ENCODE results near the gene NUP210.

NUP210 gene

GRCh38 chr3:13277860-13278531 is 142.1 kb downstream of the NUP210 start:
- no peak for DNase-seq (ENCODE audit: low read depth in 1 of 2, low spot score in 1 of 2)

- DNase-seq (ENCODE audit: low read depth in 1 of 2, low spot score in 1 of 2): no peak
Observed at GRCh38 chr3:13277196-13277813, 142.8 kb downstream of the NUP210 start.

GRCh38 chr3:13276438-13277195 is 143.5 kb downstream of the NUP210 start:
- DNase-seq (ENCODE audit: low read depth in 1 of 2, low spot score in 1 of 2): no peak

GRCh38 chr3:13275376-13276005 is 144.6 kb downstream of the NUP210 start:
- DNase-seq (ENCODE audit: low read depth in 1 of 2, low spot score in 1 of 2): no peak

GRCh38 chr3:13274551-13275332 is 145.4 kb downstream of the NUP210 start:
- DNase-seq (ENCODE audit: low read depth in 1 of 2, low spot score in 1 of 2): no peak

GRCh38 chr3:13274125-13274524 is 146.0 kb downstream of the NUP210 start:
- DNase-seq (ENCODE audit: low read depth in 1 of 2, low spot score in 1 of 2): no peak

GRCh38 chr3:13273604-13274105 is 146.5 kb downstream of the NUP210 start:
- DNase-seq (ENCODE audit: low read depth in 1 of 2, low spot score in 1 of 2): no peak

GRCh38 chr3:13272831-13273603 is 147.1 kb downstream of the NUP210 start:
- DNase-seq (ENCODE audit: low read depth in 1 of 2, low spot score in 1 of 2): no peak

GRCh38 chr3:13269711-13270378 is 150.3 kb downstream of the NUP210 start:
- no peak for DNase-seq (ENCODE audit: low read depth in 1 of 2, low spot score in 1 of 2)

- DNase-seq (ENCODE audit: low read depth in 1 of 2, low spot score in 1 of 2): no peak
Observed at GRCh38 chr3:13268961-13269441, 151.1 kb downstream of the NUP210 start.

GRCh38 chr3:13268120-13268519 is 152.0 kb downstream of the NUP210 start:
- DNase-seq (ENCODE audit: low read depth in 1 of 2, low spot score in 1 of 2): no peak

GRCh38 chr3:13266651-13267362 is 153.3 kb downstream of the NUP210 start:
- DNase-seq (ENCODE audit: low read depth in 1 of 2, low spot score in 1 of 2): no peak

Data from activated CD4-positive, alpha-beta T cell treated with anti-CD3 and anti-CD28 coated beads, Interleukin-2, amount 50 U/mL, for 24 hours (primary cell).